Hematopoietic multipotent progenitor cell treated with erythropoietin and hydrocortisone succinate and interleukin-3 and kit ligand, for 8 days (in vitro differentiated cells): ENCODE measurements around the gene SYT6.
A peak's percentile ranks its signal among the peaks of the same experiment; 100 is the strongest.

Source experiments
- DNase-seq: peaks from one replicate; pipeline ENCODE4 v3.0.0-alpha.2; 2015

The SYT6 gene

GRCh38 chr1:114116086-114116485, 37.6 kb downstream of the SYT6 start:
- DNase-seq = no peak

GRCh38 chr1:114114185-114115094, 39.2 kb downstream of the SYT6 start:
- peak; percentile 11 for DNase-seq

- peak; percentile 48 for DNase-seq
Observed at GRCh38 chr1:114113411-114114184, 40.1 kb downstream of the SYT6 start.

- no peak for DNase-seq
Observed at GRCh38 chr1:114112775-114113174, 40.9 kb downstream of the SYT6 start.

GRCh38 chr1:114111731-114112641, 41.7 kb downstream of the SYT6 start:
- DNase-seq = no peak

- no peak for DNase-seq
Observed at GRCh38 chr1:114109981-114110380, 43.7 kb downstream of the SYT6 start.

GRCh38 chr1:114108751-114109255, 44.9 kb downstream of the SYT6 start:
- peak; percentile 34 for DNase-seq

GRCh38 chr1:114107474-114108435, 45.9 kb downstream of the SYT6 start:
- peak; percentile 22 for DNase-seq

GRCh38 chr1:114105421-114105979, 48.2 kb downstream of the SYT6 start:
- no peak for DNase-seq

- no peak for DNase-seq
Observed at GRCh38 chr1:114104949-114105348, 48.7 kb downstream of the SYT6 start.

GRCh38 chr1:114103992-114104391, 49.7 kb downstream of the SYT6 start:
- DNase-seq = no peak

GRCh38 chr1:114102136-114102535, 51.5 kb downstream of the SYT6 start:
- DNase-seq = no peak

GRCh38 chr1:114100148-114100547, 53.5 kb downstream of the SYT6 start:
- DNase-seq = no peak

- no peak for DNase-seq
Observed at GRCh38 chr1:114099268-114099667, 54.4 kb downstream of the SYT6 start.

GRCh38 chr1:114097109-114097508, 56.6 kb downstream of the SYT6 start:
- DNase-seq = no peak

GRCh38 chr1:114094675-114095074, 59.0 kb downstream of the SYT6 start:
- no peak for DNase-seq

- DNase-seq = no peak
Observed at GRCh38 chr1:114094363-114094634, 59.4 kb downstream of the SYT6 start.

GRCh38 chr1:114093624-114094362, 59.9 kb downstream of the SYT6 start:
- no peak for DNase-seq

GRCh38 chr1:114092186-114093062, 61.2 kb downstream of the SYT6 start:
- no peak for DNase-seq

GRCh38 chr1:114091711-114092110, 62.0 kb downstream of the SYT6 start:
- DNase-seq = no peak
